Measurements from ENCODE around the gene CALN1.

CALN1 gene

GRCh38 chr7:72403458-72404076 is 8.6 kb downstream of the CALN1 start:
- Histone ChIP-seq H3K27ac (ENCODE audit: insufficient read depth in 1 of 2, low read depth in 1 of 2, low read length in 2 of 2, poor library complexity in 1 of 2, severe bottlenecking in 2 of 2) (peak overlapping the region; percentile 25 to 48), H3K36me3 (ENCODE audit: control insufficient read depth in 4 of 4, insufficient read depth in 4 of 4, low read length in 3 of 4) (no peaks in the 10 kb centered on the region), H3K9me3 (ENCODE audit: control extremely low read depth in 1 of 5, control insufficient read depth in 4 of 5, insufficient read depth in 2 of 5, low read depth in 1 of 5, low read length in 4 of 5) (no peaks in the 10 kb centered on the region), H3K4me3 (ENCODE audit: control insufficient read depth in 1 of 7, extremely low read depth in 1 of 7, insufficient read depth in 4 of 7, low read depth in 2 of 7, low read length in 6 of 7) (peak overlapping the region in 4 of 7 experiments; percentile 9 to 60 (median 44)), H3K4me1 (ENCODE audit: control extremely low read depth in 1 of 4, control insufficient read depth in 4 of 4, insufficient read depth in 4 of 4, low read length in 3 of 4) (peaks cover 0 to 53% (median 23%) of the 10 kb centered on the region in 4 experiments), H3K27me3 (replicated peaks in 2 of 5; ENCODE audit: control insufficient read depth in 4 of 5, insufficient read depth in 5 of 5, low read length in 4 of 5) (no peaks in the 10 kb centered on the region)
- DNase-seq: peak; percentile 74 to 96 (median 94)
- ChIA-PET CTCF (interaction anchor here (0.8 to 0.9 kb wide), 2 partner anchors 12 to 652 kb away, joined by 3 read pairs; no protein-coding TSS in a partner anchor), POLR2A (interaction anchor here (0.8 to 1.7 kb wide), 3 partner anchors 10 to 67 kb away, joined by 3 to 5 read pairs (median 4); no protein-coding TSS in a partner anchor)
- 4% methylated on average over 7 of the region's 9 CpGs for WGBS (ENCODE audit: insufficient coverage)

GRCh38 chr7:72394016-72394415 is 18.1 kb downstream of the CALN1 start:
- ChIA-PET POLR2A (interaction anchor here (1.0 kb wide), 1 partner anchor 10 kb away, joined by 3 read pairs; no protein-coding TSS in a partner anchor), CTCF (interaction anchor here (1.4 kb wide), 1 partner anchor 16 kb away, joined by 3 read pairs; no protein-coding TSS in a partner anchor)
- Histone ChIP-seq H3K27me3 (replicated peaks in 2 of 5; ENCODE audit: control insufficient read depth in 4 of 5, insufficient read depth in 5 of 5, low read length in 4 of 5) (no peaks in the 10 kb centered on the region), H3K4me3 (ENCODE audit: control insufficient read depth in 1 of 7, extremely low read depth in 1 of 7, insufficient read depth in 4 of 7, low read depth in 2 of 7, low read length in 6 of 7) (no peak overlapping the region), H3K27ac (ENCODE audit: insufficient read depth in 1 of 2, low read depth in 1 of 2, low read length in 2 of 2, poor library complexity in 1 of 2, severe bottlenecking in 2 of 2) (no peak overlapping the region), H3K9me3 (ENCODE audit: control extremely low read depth in 1 of 5, control insufficient read depth in 4 of 5, insufficient read depth in 2 of 5, low read depth in 1 of 5, low read length in 4 of 5) (peaks cover 0 to 5% (median 0%) of the 10 kb centered on the region in 5 experiments), H3K36me3 (ENCODE audit: control insufficient read depth in 4 of 4, insufficient read depth in 4 of 4, low read length in 3 of 4) (no peaks in the 10 kb centered on the region), H3K4me1 (ENCODE audit: control extremely low read depth in 1 of 4, control insufficient read depth in 4 of 4, insufficient read depth in 4 of 4, low read length in 3 of 4) (peaks cover 0 to 3% (median 0%) of the 10 kb centered on the region in 4 experiments)
- WGBS (ENCODE audit: insufficient coverage): no CpG with 5 or more reads among the region's 1 CpG
- DNase-seq: peak in 1 of 3 donors; percentile 40

- peaks cover 0 to 5% (median 0%) of the 10 kb centered on the region in 5 experiments for H3K9me3 ChIP-seq (ENCODE audit: control extremely low read depth in 1 of 5, control insufficient read depth in 4 of 5, insufficient read depth in 2 of 5, low read depth in 1 of 5, low read length in 4 of 5)
- CTCF ChIA-PET: no interaction called here
Measured at GRCh38 chr7:72391821-72392377, 20.2 kb downstream of the CALN1 start.

DNA sequence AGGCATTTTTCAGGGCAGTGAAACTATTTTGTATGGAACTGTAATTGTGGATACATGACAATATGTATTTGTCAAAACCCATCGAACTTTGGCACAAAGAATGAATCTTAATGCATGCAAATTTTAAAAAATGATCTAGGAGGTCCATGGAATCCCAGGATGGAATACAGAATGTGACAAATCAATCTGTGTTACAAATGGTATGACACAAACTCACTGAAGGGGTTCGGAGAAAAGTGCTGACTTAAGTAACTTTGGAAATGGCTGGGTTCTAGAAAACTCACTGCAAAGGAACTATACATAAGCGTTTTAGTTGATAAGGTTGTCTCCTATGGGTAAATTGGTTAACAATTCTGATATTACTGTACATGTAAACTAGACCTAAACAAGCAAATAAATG is 26.0 kb downstream of the CALN1 start:
- no peaks in the 10 kb centered on the region for H3K36me3 ChIP-seq (ENCODE audit: control insufficient read depth in 4 of 4, insufficient read depth in 4 of 4, low read length in 3 of 4)
- H3K4me1 ChIP-seq (ENCODE audit: control extremely low read depth in 1 of 4, control insufficient read depth in 4 of 4, insufficient read depth in 4 of 4, low read length in 3 of 4): no peaks in the 10 kb centered on the region
- H3K9me3 ChIP-seq (ENCODE audit: control extremely low read depth in 1 of 5, control insufficient read depth in 4 of 5, insufficient read depth in 2 of 5, low read depth in 1 of 5, low read length in 4 of 5): peaks cover 0 to 7% (median 2%) of the 10 kb centered on the region in 5 experiments
- no peak for DNase-seq
- 94% methylated on average over 2 of the region's 3 CpGs for WGBS (ENCODE audit: insufficient coverage)
- no peaks in the 10 kb centered on the region for H3K27me3 ChIP-seq (replicated peaks in 2 of 5; ENCODE audit: control insufficient read depth in 4 of 5, insufficient read depth in 5 of 5, low read length in 4 of 5)
- no peak overlapping the region for H3K4me3 ChIP-seq (ENCODE audit: control insufficient read depth in 1 of 7, extremely low read depth in 1 of 7, insufficient read depth in 4 of 7, low read depth in 2 of 7, low read length in 6 of 7)
- ChIA-PET CTCF (no interaction called here), POLR2A (no interaction called here)
- no peak overlapping the region for H3K27ac ChIP-seq (ENCODE audit: insufficient read depth in 1 of 2, low read depth in 1 of 2, low read length in 2 of 2, poor library complexity in 1 of 2, severe bottlenecking in 2 of 2)

More at GRCh38 chr7:72391821-72392377, 20.2 kb downstream of the CALN1 start:
- DNase-seq: no peak
- Histone ChIP-seq H3K27ac (ENCODE audit: insufficient read depth in 1 of 2, low read depth in 1 of 2, low read length in 2 of 2, poor library complexity in 1 of 2, severe bottlenecking in 2 of 2) (no peak overlapping the region), H3K4me3 (ENCODE audit: control insufficient read depth in 1 of 7, extremely low read depth in 1 of 7, insufficient read depth in 4 of 7, low read depth in 2 of 7, low read length in 6 of 7) (no peak overlapping the region), H3K36me3 (ENCODE audit: control insufficient read depth in 4 of 4, insufficient read depth in 4 of 4, low read length in 3 of 4) (no peaks in the 10 kb centered on the region), H3K4me1 (ENCODE audit: control extremely low read depth in 1 of 4, control insufficient read depth in 4 of 4, insufficient read depth in 4 of 4, low read length in 3 of 4) (peaks cover 0 to 3% (median 0%) of the 10 kb centered on the region in 4 experiments), H3K27me3 (replicated peaks in 2 of 5; ENCODE audit: control insufficient read depth in 4 of 5, insufficient read depth in 5 of 5, low read length in 4 of 5) (no peaks in the 10 kb centered on the region)
- POLR2A ChIA-PET: no interaction called here
- WGBS (ENCODE audit: insufficient coverage): 97% methylated on average over 7 of the region's 7 CpGs

GRCh38 chr7:72362246-72362645 is 49.9 kb downstream of the CALN1 start:
- H3K27me3 ChIP-seq (replicated peaks in 2 of 5; ENCODE audit: control insufficient read depth in 4 of 5, insufficient read depth in 5 of 5, low read length in 4 of 5): no peaks in the 10 kb centered on the region
- no peak overlapping the region for H3K4me3 ChIP-seq (ENCODE audit: control insufficient read depth in 1 of 7, extremely low read depth in 1 of 7, insufficient read depth in 4 of 7, low read depth in 2 of 7, low read length in 6 of 7)
- ChIA-PET POLR2A (no interaction called here), CTCF (interaction anchor here (1.3 kb wide), 1 partner anchor 27 kb away, joined by 4 read pairs; no protein-coding TSS in a partner anchor)
- H3K9me3 ChIP-seq (ENCODE audit: control extremely low read depth in 1 of 5, control insufficient read depth in 4 of 5, insufficient read depth in 2 of 5, low read depth in 1 of 5, low read length in 4 of 5): no peaks in the 10 kb centered on the region
- no peaks in the 10 kb centered on the region for H3K4me1 ChIP-seq (ENCODE audit: control extremely low read depth in 1 of 4, control insufficient read depth in 4 of 4, insufficient read depth in 4 of 4, low read length in 3 of 4)
- WGBS (ENCODE audit: insufficient coverage): 100% methylated on average over 4 of the region's 4 CpGs
- H3K36me3 ChIP-seq (ENCODE audit: control insufficient read depth in 4 of 4, insufficient read depth in 4 of 4, low read length in 3 of 4): no peaks in the 10 kb centered on the region
- DNase-seq: no peak
- H3K27ac ChIP-seq (ENCODE audit: insufficient read depth in 1 of 2, low read depth in 1 of 2, low read length in 2 of 2, poor library complexity in 1 of 2, severe bottlenecking in 2 of 2): no peak overlapping the region

- Histone ChIP-seq H3K9me3 (ENCODE audit: control extremely low read depth in 1 of 5, control insufficient read depth in 4 of 5, insufficient read depth in 2 of 5, low read depth in 1 of 5, low read length in 4 of 5) (peaks cover 0 to 2% (median 0%) of the 10 kb centered on the region in 5 experiments), H3K4me1 (ENCODE audit: control extremely low read depth in 1 of 4, control insufficient read depth in 4 of 4, insufficient read depth in 4 of 4, low read length in 3 of 4) (peaks cover 0 to 3% (median 0%) of the 10 kb centered on the region in 4 experiments), H3K4me3 (ENCODE audit: control insufficient read depth in 1 of 7, extremely low read depth in 1 of 7, insufficient read depth in 4 of 7, low read depth in 2 of 7, low read length in 6 of 7) (no peak overlapping the region), H3K36me3 (ENCODE audit: control insufficient read depth in 4 of 4, insufficient read depth in 4 of 4, low read length in 3 of 4) (no peaks in the 10 kb centered on the region), H3K27ac (ENCODE audit: insufficient read depth in 1 of 2, low read depth in 1 of 2, low read length in 2 of 2, poor library complexity in 1 of 2, severe bottlenecking in 2 of 2) (no peak overlapping the region), H3K27me3 (replicated peaks in 2 of 5; ENCODE audit: control insufficient read depth in 4 of 5, insufficient read depth in 5 of 5, low read length in 4 of 5) (no peaks in the 10 kb centered on the region)
- DNase-seq: no peak
- ChIA-PET CTCF (no interaction called here), POLR2A (no interaction called here)
- WGBS (ENCODE audit: insufficient coverage): 88% methylated on average over 1 of the region's 1 CpG
Measured at GRCh38 chr7:72345208-72345727, 66.9 kb downstream of the CALN1 start.

- CTCF ChIA-PET: interaction anchor here (0.7 kb wide), 1 partner anchor 126 kb away, joined by 4 read pairs; no protein-coding TSS in a partner anchor
- Histone ChIP-seq H3K27ac (ENCODE audit: insufficient read depth in 1 of 2, low read depth in 1 of 2, low read length in 2 of 2, poor library complexity in 1 of 2, severe bottlenecking in 2 of 2) (no peak overlapping the region), H3K27me3 (replicated peaks in 2 of 5; ENCODE audit: control insufficient read depth in 4 of 5, insufficient read depth in 5 of 5, low read length in 4 of 5) (no peaks in the 10 kb centered on the region), H3K9me3 (ENCODE audit: control extremely low read depth in 1 of 5, control insufficient read depth in 4 of 5, insufficient read depth in 2 of 5, low read depth in 1 of 5, low read length in 4 of 5) (no peaks in the 10 kb centered on the region), H3K36me3 (ENCODE audit: control insufficient read depth in 4 of 4, insufficient read depth in 4 of 4, low read length in 3 of 4) (peaks cover 0 to 3% (median 0%) of the 10 kb centered on the region in 4 experiments), H3K4me3 (ENCODE audit: control insufficient read depth in 1 of 7, extremely low read depth in 1 of 7, insufficient read depth in 4 of 7, low read depth in 2 of 7, low read length in 6 of 7) (no peak overlapping the region), H3K4me1 (ENCODE audit: control extremely low read depth in 1 of 4, control insufficient read depth in 4 of 4, insufficient read depth in 4 of 4, low read length in 3 of 4) (peaks cover 0 to 3% (median 0%) of the 10 kb centered on the region in 4 experiments)
- POLR2A ChIA-PET: interaction anchor here (0.7 kb wide), 1 partner anchor 21 kb away, joined by 3 read pairs; no protein-coding TSS in a partner anchor
- no peak for DNase-seq
- no CpG with 5 or more reads among the region's 3 CpGs for WGBS (ENCODE audit: insufficient coverage)
Measured at GRCh38 chr7:72343991-72344390, 68.1 kb downstream of the CALN1 start.
